Body of pancreas (tissue), 4 donors: Measurements from ENCODE around the gene FBXL17.

Experiments
- CTCF ChIP-seq, 7 experiments: fragments of 450-650 bp in 4 of 7; fragments of 200-600 bp in 3 of 7; sonication (generic) in 3 of 7; IDR thresholded peaks; one replicate each; pipeline ENCODE4 v1.5.1; 2016 to 2019; ENCODE audit warnings: antibody characterized with exemption in 7 of 7
- POLR2A ChIP-seq, 3 donors: fragments of 450-650 bp; IDR thresholded peaks; one replicate each; pipeline ENCODE4 v1.6.1; 2016; ENCODE audit warnings: antibody characterized with exemption in 3 of 3, mild to moderate bottlenecking in 2 of 3

DNA sequence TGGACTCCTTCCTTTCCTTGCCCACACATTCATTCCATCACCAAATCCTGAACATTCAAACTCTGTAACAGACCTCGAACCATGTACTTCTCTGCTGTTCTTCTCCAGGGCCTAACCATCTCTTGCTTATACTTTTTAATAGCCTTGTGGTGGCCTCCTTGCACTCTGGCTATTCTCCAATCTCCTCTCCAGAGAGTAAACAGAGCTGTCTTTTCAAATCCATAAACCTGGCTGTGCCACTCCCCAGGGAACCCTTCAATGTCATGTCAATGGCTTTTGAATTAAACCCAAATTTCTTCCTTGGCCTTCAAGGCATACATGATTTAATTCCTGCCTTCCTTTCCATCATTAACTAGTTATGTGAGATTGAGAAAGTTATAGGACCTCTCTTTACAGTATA is 433.5 kb downstream of the FBXL17 start:
- TF ChIP-seq POLR2A (IDR thresholded peaks at IDR 0.05) (no peak), CTCF (IDR thresholded peaks at IDR 0.05) (no peak)
